HepG2 (cell line): ENCODE measurements around the gene PRELID2. TPM values are rescaled to one million over a fixed set of nuclear protein-coding genes. Genes with fewer than 3 reads are reported as not detected.

Experiments
- ATAC-seq: fragments of 200-7000 bp; cut with Tn5 transposase; 3 replicates; pipeline ENCODE4 v1.9.1; 2020; ENCODE audit warnings: mild to moderate bottlenecking, moderate library complexity
- BruUV-seq: library from RNA; stranded (reverse); fragments of 400-500 nt; replicated peaks from 2 replicates; lab custom pipeline; 2021; lab: Mats Ljungman, UMichigan
- CTCF ChIA-PET: fragments of 300-600 bp; formaldehyde crosslinking; extraction: SDS; loops from one replicate; lab custom pipeline; 2021; ENCODE audit warnings: low total read pairs, inconsistent platforms, low intra/inter-chr PET ratio; lab: Yijun Ruan, JAX
- POLR2A ChIA-PET: fragments of 350-600 bp; sonication (Branson Sonifier 250); formaldehyde crosslinking; loops from one replicate; lab custom pipeline; 2020; ENCODE audit warnings: antibody characterized with exemption, inconsistent platforms; lab: Yijun Ruan, JAX
- DNase-seq: peaks from one replicate; pipeline ENCODE4 v3.0.0-alpha.2; 2015; ENCODE audit warnings: low spot score
- FAIRE-seq: peaks from 3 replicates; lab custom pipeline; 2011; peaks lifted over from hg19 to GRCh38; lab: Jason Lieb, UNC
- H2AFZ ChIP-seq: one replicate; pipeline ENCODE4 v1.6.1; 2011; ENCODE audit warnings: low read length, inconsistent platforms
- H3K27ac ChIP-seq: fragments of 300-600 bp; 3 replicates; pipeline ENCODE4 v1.8.0; 2011; ENCODE audit warnings: mixed run types, mild to moderate bottlenecking, mixed read lengths, low read length, inconsistent platforms; ENCODE audit not compliant: insufficient read depth; ENCODE audit errors: extremely low read length
- H3K27me3 ChIP-seq, 2 experiments: fragments of 200-600 bp in 1 of 2; 2 replicates in 1 of 2; 3 replicates in 1 of 2; pipeline versions ENCODE4 v1.6.0 to v1.8.0; 2011; ENCODE audit warnings: low read length in 2 of 2, mild to moderate bottlenecking in 2 of 2, moderate library complexity in 2 of 2, inconsistent platforms in 1 of 2; ENCODE audit not compliant: insufficient read depth in 2 of 2, control insufficient read depth in 1 of 2
- H3K36me3 ChIP-seq, 2 experiments: fragments of 200-600 bp in 1 of 2; replicated peaks in 1 of 2; 2 replicates in 1 of 2; 3 replicates in 1 of 2; pipeline versions ENCODE4 v1.5.1 to v1.8.0; 2011; ENCODE audit warnings: low read length in 2 of 2, inconsistent platforms in 1 of 2; ENCODE audit not compliant: insufficient read depth in 2 of 2, control insufficient read depth in 1 of 2
- H3K4me1 ChIP-seq: 2 replicates; pipeline ENCODE4 v1.5.1; 2012; ENCODE audit warnings: low read length, inconsistent platforms; ENCODE audit not compliant: insufficient read depth
- H3K4me2 ChIP-seq: 2 replicates; pipeline ENCODE4 v1.6.0; 2011; ENCODE audit warnings: low read depth, low read length, inconsistent platforms
- H3K4me3 ChIP-seq, 3 experiments: fragments of 200-600 bp in 1 of 3; sonication (generic), shearing (Covaris generic) in 1 of 3; replicated peaks in 1 of 3; 2 replicates each; pipeline ENCODE4 v1.5.1; 2011 to 2016; ENCODE audit warnings: low read length in 3 of 3, inconsistent platforms in 2 of 3, low read depth in 2 of 3, mild to moderate bottlenecking in 2 of 3, control low read depth in 1 of 3, mixed read lengths in 1 of 3; ENCODE audit not compliant: insufficient read depth in 1 of 3
- H3K79me2 ChIP-seq: one replicate; pipeline ENCODE4 v1.6.1; 2011; ENCODE audit warnings: low read length, inconsistent platforms; ENCODE audit not compliant: insufficient read depth
- H3K9ac ChIP-seq: 2 replicates; pipeline ENCODE4 v1.6.0; 2011; ENCODE audit warnings: mild to moderate bottlenecking, low read depth, low read length, inconsistent platforms; ENCODE audit not compliant: insufficient read depth
- H3K9me3 ChIP-seq: 2 replicates; pipeline ENCODE4 v1.5.1; 2012; ENCODE audit warnings: mild to moderate bottlenecking, low read length
- H4K20me1 ChIP-seq: 2 replicates; pipeline ENCODE4 v1.6.0; 2011; ENCODE audit warnings: inconsistent platforms, mild to moderate bottlenecking, low read length, moderate library complexity; ENCODE audit not compliant: insufficient read depth
- ATF3 ChIP-seq: sonication (generic); formaldehyde crosslinking; IDR thresholded peaks from 2 replicates; pipeline ENCODE4 v1.4.0; 2020; ENCODE audit warnings: missing genetic modification reagents
- HNRNPL ChIP-seq: fragments of 200-400 bp; formaldehyde crosslinking; IDR thresholded peaks from 2 replicates; pipeline ENCODE4 v1.6.1; 2017; ENCODE audit warnings: mild to moderate bottlenecking, low read depth, low read length
- IKZF1 ChIP-seq: fragments of 450-650 bp; IDR thresholded peaks from 2 replicates; pipeline ENCODE4 v1.7.1; 2016
- IKZF5 ChIP-seq: IDR thresholded peaks from 2 replicates; pipeline ENCODE4 v1.6.1; 2018; ENCODE audit warnings: missing genetic modification reagents, mild to moderate bottlenecking, missing compliant biosample characterization
- MAX ChIP-seq: IDR thresholded peaks from 2 replicates; pipeline ENCODE4 v1.6.1; 2012; ENCODE audit warnings: inconsistent platforms
- MIER2 ChIP-seq: IDR thresholded peaks from 2 replicates; pipeline ENCODE4 v1.6.1; 2016; ENCODE audit warnings: missing biosample characterization, missing genetic modification reagents
- MTERF4 ChIP-seq: sonication (generic); formaldehyde crosslinking; IDR thresholded peaks from 2 replicates; pipeline ENCODE4 v1.8.0; 2023; ENCODE audit warnings: mild to moderate bottlenecking, missing genetic modification reagents
- ZNF569 ChIP-seq: sonication (generic); formaldehyde crosslinking; IDR thresholded peaks from 2 replicates; pipeline ENCODE4 v1.5.0; 2020; ENCODE audit warnings: mild to moderate bottlenecking, missing genetic modification reagents, moderate library complexity, borderline replicate concordance
- ZNF576 ChIP-seq: sonication (generic); formaldehyde crosslinking; IDR thresholded peaks from 2 replicates; pipeline ENCODE4 v1.4.0; 2020; ENCODE audit warnings: mild to moderate bottlenecking, missing genetic modification reagents
- ZNF670 ChIP-seq: sonication (generic); formaldehyde crosslinking; IDR thresholded peaks from 2 replicates; pipeline ENCODE4 v1.8.0; 2022; ENCODE audit warnings: mild to moderate bottlenecking, missing genetic modification reagents, borderline replicate concordance
- ZNF746 ChIP-seq: sonication (generic); formaldehyde crosslinking; IDR thresholded peaks from 2 replicates; pipeline ENCODE4 v1.8.0; 2022; ENCODE audit warnings: mild to moderate bottlenecking, missing genetic modification reagents
- ZNF773 ChIP-seq: sonication (generic); formaldehyde crosslinking; IDR thresholded peaks from 2 replicates; pipeline ENCODE4 v1.4.0; 2020; ENCODE audit warnings: missing genetic modification reagents, borderline replicate concordance
- WGBS: methylation state at CpG from one replicate; pipeline ENCODE4 v1.1.6; 2017; ENCODE audit warnings: low lambda C conversion rate; 5-methylcytosine and 5-hydroxymethylcytosine counted together
- in situ Hi-C: cut with HindIII; loops from 2 replicates; pipeline ENCODE4 v1.10.0; 2017; ENCODE audit warnings: low pct_unique_long_range_greater_than_20kb; ENCODE audit not compliant: extremely low pct_ligation_motif_present
- intact Hi-C: fragments of 100-400 bp; cut with micrococcal nuclease; formaldehyde crosslinking; loops from one replicate; pipeline ENCODE4 v1.10.0; 2022; ENCODE audit not compliant: unreplicated experiment
- polyA plus RNA-seq, 8 experiments: library from polyadenylated mRNA; depleted of rRNA in 3 of 8; stranded (reverse) in 7 of 8; unstranded in 1 of 8; fragments of >200 nt; fragmentation: Illumina TruSeq in 4 of 8; extraction: Trizol in 4 of 8; gene quantifications; 2 replicates each; pipeline versions ENCODE4 v1.2.1 to v1.2.3, GENCODE V29; 2011 to 2016; ENCODE audit warnings: low read depth in 4 of 8, missing spikeins in 1 of 8, mixed read lengths in 1 of 8; ENCODE audit not compliant: insufficient read depth in 1 of 8
- total RNA-seq, 5 experiments: library from RNA; depleted of rRNA; stranded (reverse); fragments of >200 nt; fragmentation: Illumina TruSeq; extraction: Trizol; gene quantifications; 2 replicates each; pipeline ENCODE4 v1.2.3, GENCODE V29; 2016; ENCODE audit warnings: low read depth in 1 of 5

Gene PRELID2
- total and polyA plus RNA-seq, 2 of the 13 experiments (the other 11 are each of a cell fraction or from before 2014, with no cell fraction given): 10.0 to 22.9 TPM

- Histone ChIP-seq H2AFZ (no peak overlapping the region), H3K4me3 (no peak overlapping the region), H3K4me1 (no peaks in the 10 kb centered on the region), H4K20me1 (no peaks in the 10 kb centered on the region), H3K9ac (no peak overlapping the region), H3K27ac (no peak overlapping the region), H3K9me3 (no peaks in the 10 kb centered on the region), H3K4me2 (no peak overlapping the region), H3K36me3 (no peaks in the 10 kb centered on the region), H3K27me3 (no peaks in the 10 kb centered on the region), H3K79me2 (no peaks in the 10 kb centered on the region)
- no TSS peak for BruUV-seq
- TF ChIP-seq MIER2 (CRISPR knock-in tag) (no peak), MAX (no peak), ZNF746 (CRISPR knock-in tag) (no peak), ATF3 (CRISPR knock-in tag) (no peak), ZNF576 (no peak), IKZF1 (no peak), ZNF569 (CRISPR knock-in tag) (no peak), IKZF5 (CRISPR knock-in tag) (no peak), MTERF4 (no peak), ZNF670 (no peak), ZNF773 (CRISPR knock-in tag) (no peak), HNRNPL (no peak)
- in situ Hi-C loops: no loop called here
- intact Hi-C loops: no loop called here
- no peak for ATAC-seq
- ChIA-PET CTCF (no interaction called here), POLR2A (no interaction called here)
- FAIRE-seq: no peak
- WGBS: 93% methylated on average over 3 of the region's 3 CpGs
- no peak for DNase-seq
Observed at GRCh38 chr5:145711417-145711816, 123.7 kb downstream of the PRELID2 start.

Other genes starting within 250 kb of the PRELID2 start
- not detected in 2 replicates for gene GRXCR2, start 37.7 kb upstream of the PRELID2 start, total RNA-seq (2016; rRNA removed; fragmentation: Illumina TruSeq; extraction: Trizol)
- gene GRXCR2, start 37.7 kb upstream of the PRELID2 start, polyA plus RNA-seq (2011; rRNA removed): not detected in 2 replicates
- 3.1 and 3.7 TPM in 2 replicates for gene SH3RF2, start 101.2 kb upstream of the PRELID2 start, total RNA-seq (2016; rRNA removed; fragmentation: Illumina TruSeq; extraction: Trizol)
- gene SH3RF2, start 101.2 kb upstream of the PRELID2 start, polyA plus RNA-seq (2011; rRNA removed): 2.6 and 2.8 TPM in 2 replicates